Keratinocyte (primary cell): ENCODE data around the gene NVL. TPM values are rescaled to one million over a fixed set of nuclear protein-coding genes. Genes with fewer than 3 reads are reported as not detected.
A peak's percentile ranks its signal among the peaks of the same experiment; 100 is the strongest.

ENCODE experiments used
- DNase-seq: peaks from one replicate; pipeline ENCODE4 v3.0.0-alpha.2; 2011; ENCODE audit warnings: low read depth, missing footprints, low spot score
- FAIRE-seq: peaks from 2 replicates; lab custom pipeline; 2011; peaks lifted over from hg19 to GRCh38; lab: Jason Lieb, UNC
- H2AFZ ChIP-seq: 2 replicates; pipeline ENCODE4 v1.6.0; 2012; ENCODE audit warnings: low read length, control low read depth, inconsistent platforms; ENCODE audit not compliant: control insufficient read depth
- H3K27ac ChIP-seq: 2 replicates; pipeline ENCODE4 v1.5.1; 2011; ENCODE audit warnings: low read length; ENCODE audit not compliant: control insufficient read depth, insufficient read depth
- H3K27me3 ChIP-seq: 3 replicates; pipeline ENCODE4 v1.6.0; 2011; ENCODE audit warnings: low read length; ENCODE audit not compliant: control insufficient read depth, insufficient read depth; ENCODE audit errors: extremely low read depth
- H3K36me3 ChIP-seq, 2 experiments: 2 replicates in 1 of 2; 3 replicates in 1 of 2; pipeline ENCODE4 v1.5.1; 2011; ENCODE audit warnings: low read length in 2 of 2, mild to moderate bottlenecking in 1 of 2; ENCODE audit not compliant: control insufficient read depth in 2 of 2, insufficient read depth in 2 of 2; ENCODE audit errors: extremely low read depth in 1 of 2
- H3K4me1 ChIP-seq: 3 replicates; pipeline ENCODE4 v1.5.1; 2011; ENCODE audit warnings: low read length; ENCODE audit not compliant: control insufficient read depth, insufficient read depth; ENCODE audit errors: extremely low read depth
- H3K4me2 ChIP-seq: 3 replicates; pipeline ENCODE4 v1.6.0; 2011; ENCODE audit warnings: low read depth, low read length; ENCODE audit not compliant: control insufficient read depth, insufficient read depth; ENCODE audit errors: extremely low read depth
- H3K4me3 ChIP-seq, 3 experiments: fragments of 200-600 bp in 1 of 3; sonication (generic) in 1 of 3; 2 replicates in 2 of 3; 3 replicates in 1 of 3; pipeline ENCODE4 v1.5.1; 2011 to 2016; ENCODE audit warnings: low read length in 3 of 3, mild to moderate bottlenecking in 3 of 3, control low read depth in 2 of 3, inconsistent platforms in 1 of 3, low read depth in 1 of 3, mixed read lengths in 1 of 3, mixed run types in 1 of 3, moderate library complexity in 1 of 3; ENCODE audit not compliant: control insufficient read depth in 2 of 3, insufficient read depth in 2 of 3; ENCODE audit errors: extremely low read depth in 1 of 3
- H3K79me2 ChIP-seq: 2 replicates; pipeline ENCODE4 v1.6.0; 2012; ENCODE audit warnings: low read length; ENCODE audit not compliant: control insufficient read depth, insufficient read depth
- H3K9ac ChIP-seq: 3 replicates; pipeline ENCODE4 v1.6.0; 2011; ENCODE audit warnings: low read length; ENCODE audit not compliant: control insufficient read depth, insufficient read depth; ENCODE audit errors: extremely low read depth
- H3K9me1 ChIP-seq: 3 replicates; pipeline ENCODE4 v1.6.0; 2011; ENCODE audit warnings: low read length; ENCODE audit not compliant: control insufficient read depth, insufficient read depth; ENCODE audit errors: extremely low read depth
- H3K9me3 ChIP-seq: 2 replicates; pipeline ENCODE4 v1.5.1; 2012; ENCODE audit warnings: low read depth, low read length; ENCODE audit not compliant: control insufficient read depth
- H4K20me1 ChIP-seq: 3 replicates; pipeline ENCODE4 v1.6.0; 2011; ENCODE audit warnings: low read length; ENCODE audit not compliant: control insufficient read depth, insufficient read depth; ENCODE audit errors: extremely low read depth
- EZH2 ChIP-seq: IDR thresholded peaks from one replicate; pipeline ENCODE4 v1.6.1; 2012; ENCODE audit warnings: inconsistent platforms, mild to moderate bottlenecking, low read length, moderate library complexity
- dilution Hi-C: fragments of 300-500 bp; cut with MboI; formaldehyde crosslinking; loops from one replicate; pipeline ENCODE4 v1.7.0; 2020; ENCODE audit warnings: low sequenced_read_pairs; ENCODE audit not compliant: extremely low pct_ligation_motif_present
- polyA plus RNA-seq, 5 experiments: library from polyadenylated mRNA; depleted of rRNA in 3 of 5; stranded (reverse) in 3 of 5; stranded (forward) in 1 of 5; unstranded in 1 of 5; fragments of >200 nt; gene quantifications; 1 replicate in 1 of 5; 2 replicates in 3 of 5; 3 replicates in 1 of 5; pipeline versions ENCODE4 v1.2.1 to v1.2.3, GENCODE V29; 2011 to 2012; ENCODE audit warnings: missing spikeins in 2 of 5, low read depth in 1 of 5, low replicate concordance in 1 of 5
- TF ChIP-seq, protein P1 (sequence below), 3 experiments: IDR thresholded peaks in 1 of 3; conservative IDR thresholded peaks in 1 of 3; optimal IDR thresholded peaks in 1 of 3; 2 replicates in 2 of 3; 3 replicates in 1 of 3; pipeline versions ENCODE3 to v1.5.1; 2011; ENCODE audit warnings: low read length in 3 of 3, mild to moderate bottlenecking in 3 of 3, moderate library complexity in 2 of 3, control low read depth in 1 of 3, inconsistent platforms in 1 of 3; ENCODE audit not compliant: insufficient read depth in 2 of 3; ENCODE audit errors: extremely low read depth in 1 of 3

Gene NVL
- polyA plus RNA-seq, 1 donor (not counting 4 experiments of a cell fraction or from before 2014, with no cell fraction given): 24.9 TPM

DNA sequence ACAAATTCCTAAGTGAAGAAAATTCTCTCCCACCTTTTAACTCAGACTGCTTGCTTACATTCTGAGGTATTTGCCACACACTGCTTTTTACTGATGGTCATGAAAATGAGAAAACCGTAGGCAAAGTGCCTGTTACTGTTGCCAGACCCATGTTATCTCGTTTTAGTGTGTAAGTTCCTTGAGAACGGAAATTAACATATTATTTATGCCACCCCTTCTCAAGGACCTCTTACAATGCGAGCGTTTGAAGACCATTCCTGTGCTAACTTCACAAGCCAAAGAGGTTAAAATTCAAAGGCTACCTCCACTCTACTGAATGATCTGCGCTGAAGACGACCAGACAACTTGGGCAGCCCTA lies 509 bp downstream of the NVL start:
- Histone ChIP-seq H3K79me2 (peaks cover 44% of the 10 kb centered on the region), H3K27me3 (no peaks in the 10 kb centered on the region), H3K4me3 (peak overlapping the region; percentile 90 to 97 (median 94)), H3K4me1 (peaks cover 13% of the 10 kb centered on the region), H3K9ac (peak overlapping the region; percentile 93), H3K9me1 (no peaks in the 10 kb centered on the region), H3K27ac (peak overlapping the region; percentile 94), H3K36me3 (no peaks in the 10 kb centered on the region), H3K9me3 (no peaks in the 10 kb centered on the region), H4K20me1 (no peaks in the 10 kb centered on the region), H3K4me2 (peak overlapping the region; percentile 84), H2AFZ (peak overlapping the region; percentile 96)
- no peak for FAIRE-seq
- no peak for DNase-seq
- TF ChIP-seq, protein P1, sequence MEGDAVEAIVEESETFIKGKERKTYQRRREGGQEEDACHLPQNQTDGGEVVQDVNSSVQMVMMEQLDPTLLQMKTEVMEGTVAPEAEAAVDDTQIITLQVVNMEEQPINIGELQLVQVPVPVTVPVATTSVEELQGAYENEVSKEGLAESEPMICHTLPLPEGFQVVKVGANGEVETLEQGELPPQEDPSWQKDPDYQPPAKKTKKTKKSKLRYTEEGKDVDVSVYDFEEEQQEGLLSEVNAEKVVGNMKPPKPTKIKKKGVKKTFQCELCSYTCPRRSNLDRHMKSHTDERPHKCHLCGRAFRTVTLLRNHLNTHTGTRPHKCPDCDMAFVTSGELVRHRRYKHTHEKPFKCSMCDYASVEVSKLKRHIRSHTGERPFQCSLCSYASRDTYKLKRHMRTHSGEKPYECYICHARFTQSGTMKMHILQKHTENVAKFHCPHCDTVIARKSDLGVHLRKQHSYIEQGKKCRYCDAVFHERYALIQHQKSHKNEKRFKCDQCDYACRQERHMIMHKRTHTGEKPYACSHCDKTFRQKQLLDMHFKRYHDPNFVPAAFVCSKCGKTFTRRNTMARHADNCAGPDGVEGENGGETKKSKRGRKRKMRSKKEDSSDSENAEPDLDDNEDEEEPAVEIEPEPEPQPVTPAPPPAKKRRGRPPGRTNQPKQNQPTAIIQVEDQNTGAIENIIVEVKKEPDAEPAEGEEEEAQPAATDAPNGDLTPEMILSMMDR (optimal IDR thresholded peaks at IDR 0.05 in 1 of 3, IDR thresholded peaks at IDR 0.05 in 1 of 3, conservative IDR thresholded peaks at IDR 0.05 in 1 of 3; ENCODE audit: extremely low read depth in 1 of 3, insufficient read depth in 2 of 3, low read length in 3 of 3): no peak
- TF ChIP-seq EZH2: no peak
- dilution Hi-C loops: no loop called here

- H3K4me3 ChIP-seq: peak overlapping the region in 1 of 3 experiments; percentile 97
- H3K79me2 ChIP-seq: peaks cover 49% of the 10 kb centered on the region
- no peaks in the 10 kb centered on the region for H3K9me1 ChIP-seq
Measured at GRCh38 chr1:224328644-224329043, 1.3 kb downstream of the NVL start.

More at GRCh38 chr1:224328644-224329043, 1.3 kb downstream of the NVL start:
- Histone ChIP-seq H3K9me3 (no peaks in the 10 kb centered on the region), H3K4me1 (peaks cover 8% of the 10 kb centered on the region), H3K27me3 (no peaks in the 10 kb centered on the region), H3K9ac (no peak overlapping the region), H3K36me3 (no peaks in the 10 kb centered on the region), H4K20me1 (no peaks in the 10 kb centered on the region), H3K4me2 (peak overlapping the region; percentile 84), H2AFZ (no peak overlapping the region), H3K27ac (no peak overlapping the region)
- TF ChIP-seq, protein P1 (optimal IDR thresholded peaks at IDR 0.05 in 1 of 3, IDR thresholded peaks at IDR 0.05 in 1 of 3, conservative IDR thresholded peaks at IDR 0.05 in 1 of 3; ENCODE audit: extremely low read depth in 1 of 3, insufficient read depth in 2 of 3, low read length in 3 of 3): no peak
- TF ChIP-seq EZH2: no peak
- dilution Hi-C loops: no loop called here
- FAIRE-seq (no peak), DNase-seq (no peak)
